BE2C (cell line): ENCODE data around the gene CLEC16A.

Experiments
- DNase-seq: peaks from one replicate; pipeline ENCODE4 v3.0.0-alpha.2; 2020
- H3K27me3 ChIP-seq: fragments of 250-450 bp; sonication (Bioruptor Pico); 2 replicates; pipeline ENCODE4 v1.5.1; 2020; ENCODE audit warnings: mild to moderate bottlenecking
- H3K36me3 ChIP-seq: fragments of 250-450 bp; sonication (Bioruptor Pico); 2 replicates; pipeline ENCODE4 v1.5.1; 2020; ENCODE audit warnings: mild to moderate bottlenecking
- H3K4me1 ChIP-seq: fragments of 250-450 bp; sonication (Bioruptor Pico); 2 replicates; pipeline ENCODE4 v1.5.1; 2020
- H3K4me3 ChIP-seq: 2 replicates; pipeline ENCODE4 v1.5.1; 2011; ENCODE audit warnings: low read depth, low read length
- H3K9me3 ChIP-seq: fragments of 250-450 bp; sonication (Bioruptor Pico); 2 replicates; pipeline ENCODE4 v1.5.1; 2020
- TF ChIP-seq, protein P1 (sequence below): IDR thresholded peaks from 2 replicates; pipeline ENCODE4 v1.5.1; 2012; ENCODE audit warnings: mild to moderate bottlenecking, low read depth, low read length

CLEC16A gene

DNA sequence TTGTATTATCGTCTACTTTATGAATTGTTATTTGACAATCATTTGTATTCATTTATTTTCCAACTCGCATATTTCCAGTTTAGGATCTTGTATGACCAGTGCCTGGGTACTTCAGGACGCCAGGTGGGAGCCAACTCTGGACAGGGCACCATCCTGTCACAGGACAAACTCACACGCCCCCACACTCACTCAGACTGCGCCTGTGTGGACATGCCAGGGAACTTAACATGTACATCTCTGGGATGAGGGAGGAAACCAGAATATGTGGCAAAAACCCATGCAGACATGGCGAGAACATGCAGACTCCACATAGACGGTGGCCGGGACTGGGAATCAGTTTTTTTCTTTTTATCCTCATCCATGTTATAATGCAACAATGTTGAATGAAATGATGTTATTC lies 68.5 kb downstream of the CLEC16A start:
- Histone ChIP-seq H3K9me3 (no peaks in the 10 kb centered on the region; the same call in 1 of the 2 replicates), H3K36me3 (peaks cover 3% of the 10 kb centered on the region), H3K4me3 (no peak overlapping the region), H3K27me3 (no peaks in the 10 kb centered on the region), H3K4me1 (no peaks in the 10 kb centered on the region)
- DNase-seq, result no peak
- TF ChIP-seq, protein P1, sequence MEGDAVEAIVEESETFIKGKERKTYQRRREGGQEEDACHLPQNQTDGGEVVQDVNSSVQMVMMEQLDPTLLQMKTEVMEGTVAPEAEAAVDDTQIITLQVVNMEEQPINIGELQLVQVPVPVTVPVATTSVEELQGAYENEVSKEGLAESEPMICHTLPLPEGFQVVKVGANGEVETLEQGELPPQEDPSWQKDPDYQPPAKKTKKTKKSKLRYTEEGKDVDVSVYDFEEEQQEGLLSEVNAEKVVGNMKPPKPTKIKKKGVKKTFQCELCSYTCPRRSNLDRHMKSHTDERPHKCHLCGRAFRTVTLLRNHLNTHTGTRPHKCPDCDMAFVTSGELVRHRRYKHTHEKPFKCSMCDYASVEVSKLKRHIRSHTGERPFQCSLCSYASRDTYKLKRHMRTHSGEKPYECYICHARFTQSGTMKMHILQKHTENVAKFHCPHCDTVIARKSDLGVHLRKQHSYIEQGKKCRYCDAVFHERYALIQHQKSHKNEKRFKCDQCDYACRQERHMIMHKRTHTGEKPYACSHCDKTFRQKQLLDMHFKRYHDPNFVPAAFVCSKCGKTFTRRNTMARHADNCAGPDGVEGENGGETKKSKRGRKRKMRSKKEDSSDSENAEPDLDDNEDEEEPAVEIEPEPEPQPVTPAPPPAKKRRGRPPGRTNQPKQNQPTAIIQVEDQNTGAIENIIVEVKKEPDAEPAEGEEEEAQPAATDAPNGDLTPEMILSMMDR, result no peak

- TF ChIP-seq, protein P1, result no peak
- Histone ChIP-seq H3K4me3 (no peak overlapping the region), H3K36me3 (no peaks in the 10 kb centered on the region), H3K27me3 (no peaks in the 10 kb centered on the region), H3K4me1 (no peaks in the 10 kb centered on the region), H3K9me3 (no peaks in the 10 kb centered on the region; the same call in 1 of the 2 replicates)
- no peak for DNase-seq
Observed at GRCh38 chr16:11014136-11014535, 69.8 kb downstream of the CLEC16A start.

GRCh38 chr16:11015076-11015475 lies 70.7 kb downstream of the CLEC16A start:
- Histone ChIP-seq H3K9me3 (no peaks in the 10 kb centered on the region; the same call in 1 of the 2 replicates), H3K4me3 (no peak overlapping the region)
- TF ChIP-seq, protein P1, result no peak

GRCh38 chr16:11015607-11016006 lies 71.2 kb downstream of the CLEC16A start:
- no peak for DNase-seq
- H3K4me1 ChIP-seq, result no peaks in the 10 kb centered on the region; the same call in 1 of the 2 replicates
- no peaks in the 10 kb centered on the region for H3K27me3 ChIP-seq
- no peak overlapping the region for H3K4me3 ChIP-seq
- TF ChIP-seq, protein P1, result no peak
- no peaks in the 10 kb centered on the region for H3K36me3 ChIP-seq
- H3K9me3 ChIP-seq, result no peaks in the 10 kb centered on the region; the same call in 1 of the 2 replicates

More at GRCh38 chr16:11015076-11015475, 70.7 kb downstream of the CLEC16A start:
- no peaks in the 10 kb centered on the region for H3K36me3 ChIP-seq
- H3K27me3 ChIP-seq, result no peaks in the 10 kb centered on the region
- DNase-seq, result no peak
- no peaks in the 10 kb centered on the region; the same call in 1 of the 2 replicates for H3K4me1 ChIP-seq

GRCh38 chr16:11016524-11016988 lies 72.2 kb downstream of the CLEC16A start:
- DNase-seq, result no peak
- Histone ChIP-seq H3K36me3 (no peaks in the 10 kb centered on the region), H3K4me1 (no peaks in the 10 kb centered on the region; the same call in 1 of the 2 replicates), H3K9me3 (no peaks in the 10 kb centered on the region), H3K27me3 (no peaks in the 10 kb centered on the region), H3K4me3 (no peak overlapping the region)
- TF ChIP-seq, protein P1, result no peak

DNA sequence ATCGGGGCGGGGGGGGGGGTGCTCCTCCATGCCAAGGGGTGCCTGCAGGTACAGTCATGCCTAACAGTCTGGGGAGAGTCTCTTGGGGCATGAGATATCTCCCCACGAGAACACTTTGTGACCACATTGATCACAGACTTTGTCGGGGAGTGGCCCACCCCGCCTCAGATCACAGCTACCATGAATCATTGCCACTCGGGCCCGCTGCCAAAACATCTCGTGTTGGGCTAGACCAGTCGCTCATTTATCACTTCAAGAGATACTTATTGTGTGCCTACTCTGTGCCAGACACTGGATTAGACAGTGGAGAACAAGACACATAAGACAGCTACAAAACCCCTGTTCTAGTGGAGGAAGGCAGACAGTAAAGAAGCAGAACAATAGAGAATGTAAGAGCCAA lies 72.6 kb downstream of the CLEC16A start:
- DNase-seq, result peak; percentile 39
- TF ChIP-seq, protein P1, result no peak
- no peak overlapping the region for H3K4me3 ChIP-seq
- no peaks in the 10 kb centered on the region for H3K9me3 ChIP-seq
- H3K4me1 ChIP-seq, result no peaks in the 10 kb centered on the region; the same call in 1 of the 2 replicates
- H3K27me3 ChIP-seq, result no peaks in the 10 kb centered on the region
- H3K36me3 ChIP-seq, result no peaks in the 10 kb centered on the region
